Measurements from ENCODE around the gene TMEM255B.
"Not testable (repeated sequence)": the region's sequence is repeated elsewhere in the genome, so short reads cannot be mapped to it uniquely, and the experiment has no call there.

DNA sequence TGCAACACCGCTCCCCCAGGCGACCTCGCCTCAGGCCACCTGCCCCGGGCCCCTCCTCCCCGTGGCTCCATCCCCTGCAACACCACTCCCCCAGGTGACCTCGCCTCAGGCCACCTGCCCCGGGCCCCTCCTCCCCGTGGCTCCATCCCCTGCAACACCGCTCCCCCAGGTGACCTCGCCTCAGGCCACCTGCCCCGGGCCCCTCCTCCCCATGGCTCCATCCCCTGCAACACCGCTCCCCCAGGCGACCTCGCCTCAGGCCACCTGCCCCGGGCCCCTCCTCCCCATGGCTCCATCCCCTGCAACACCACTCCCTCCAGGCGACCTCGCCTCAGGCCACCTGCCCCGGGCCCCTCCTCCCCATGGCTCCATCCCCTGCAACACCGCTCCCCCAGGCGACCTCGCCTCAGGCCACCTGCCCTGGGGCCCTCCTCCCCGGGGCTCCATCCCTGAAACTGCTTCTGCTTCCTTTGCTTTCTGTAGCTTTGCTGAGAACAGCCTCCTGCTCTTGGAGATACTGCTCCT, 71.5 kb downstream of the TMEM255B start:
- TF ChIP-seq CTCF (IDR thresholded peaks at IDR 0.05 in 2 of 3, conservative IDR thresholded peaks at IDR 0.05 in 1 of 3; ENCODE audit: borderline replicate concordance in 1 of 3, insufficient read depth in 1 of 3, low read depth in 2 of 3, low read length in 2 of 3); SIN3A (IDR thresholded peaks at IDR 0.05; ENCODE audit: low read depth); POLR2A (IDR thresholded peaks at IDR 0.05; ENCODE audit: borderline replicate concordance, extremely low read depth, insufficient read depth, insufficient read length); POLR2AphosphoS5 (IDR thresholded peaks at IDR 0.05; ENCODE audit: low read depth, low read length); ELF1 (IDR thresholded peaks at IDR 0.05; ENCODE audit: borderline replicate concordance, low read depth): not testable (repeated sequence)
- TF ChIP-seq, protein P1, sequence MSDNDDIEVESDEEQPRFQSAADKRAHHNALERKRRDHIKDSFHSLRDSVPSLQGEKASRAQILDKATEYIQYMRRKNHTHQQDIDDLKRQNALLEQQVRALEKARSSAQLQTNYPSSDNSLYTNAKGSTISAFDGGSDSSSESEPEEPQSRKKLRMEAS (IDR thresholded peaks at IDR 0.05), result not testable (repeated sequence)
- TF ChIP-seq, protein P2, sequence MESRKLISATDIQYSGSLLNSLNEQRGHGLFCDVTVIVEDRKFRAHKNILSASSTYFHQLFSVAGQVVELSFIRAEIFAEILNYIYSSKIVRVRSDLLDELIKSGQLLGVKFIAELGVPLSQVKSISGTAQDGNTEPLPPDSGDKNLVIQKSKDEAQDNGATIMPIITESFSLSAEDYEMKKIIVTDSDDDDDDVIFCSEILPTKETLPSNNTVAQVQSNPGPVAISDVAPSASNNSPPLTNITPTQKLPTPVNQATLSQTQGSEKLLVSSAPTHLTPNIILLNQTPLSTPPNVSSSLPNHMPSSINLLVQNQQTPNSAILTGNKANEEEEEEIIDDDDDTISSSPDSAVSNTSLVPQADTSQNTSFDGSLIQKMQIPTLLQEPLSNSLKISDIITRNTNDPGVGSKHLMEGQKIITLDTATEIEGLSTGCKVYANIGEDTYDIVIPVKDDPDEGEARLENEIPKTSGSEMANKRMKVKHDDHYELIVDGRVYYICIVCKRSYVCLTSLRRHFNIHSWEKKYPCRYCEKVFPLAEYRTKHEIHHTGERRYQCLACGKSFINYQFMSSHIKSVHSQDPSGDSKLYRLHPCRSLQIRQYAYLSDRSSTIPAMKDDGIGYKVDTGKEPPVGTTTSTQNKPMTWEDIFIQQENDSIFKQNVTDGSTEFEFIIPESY (IDR thresholded peaks at IDR 0.05; ENCODE audit: extremely low read depth, insufficient replicate concordance, low read length), result not testable (repeated sequence)
- TF ChIP-seq, protein P3, sequence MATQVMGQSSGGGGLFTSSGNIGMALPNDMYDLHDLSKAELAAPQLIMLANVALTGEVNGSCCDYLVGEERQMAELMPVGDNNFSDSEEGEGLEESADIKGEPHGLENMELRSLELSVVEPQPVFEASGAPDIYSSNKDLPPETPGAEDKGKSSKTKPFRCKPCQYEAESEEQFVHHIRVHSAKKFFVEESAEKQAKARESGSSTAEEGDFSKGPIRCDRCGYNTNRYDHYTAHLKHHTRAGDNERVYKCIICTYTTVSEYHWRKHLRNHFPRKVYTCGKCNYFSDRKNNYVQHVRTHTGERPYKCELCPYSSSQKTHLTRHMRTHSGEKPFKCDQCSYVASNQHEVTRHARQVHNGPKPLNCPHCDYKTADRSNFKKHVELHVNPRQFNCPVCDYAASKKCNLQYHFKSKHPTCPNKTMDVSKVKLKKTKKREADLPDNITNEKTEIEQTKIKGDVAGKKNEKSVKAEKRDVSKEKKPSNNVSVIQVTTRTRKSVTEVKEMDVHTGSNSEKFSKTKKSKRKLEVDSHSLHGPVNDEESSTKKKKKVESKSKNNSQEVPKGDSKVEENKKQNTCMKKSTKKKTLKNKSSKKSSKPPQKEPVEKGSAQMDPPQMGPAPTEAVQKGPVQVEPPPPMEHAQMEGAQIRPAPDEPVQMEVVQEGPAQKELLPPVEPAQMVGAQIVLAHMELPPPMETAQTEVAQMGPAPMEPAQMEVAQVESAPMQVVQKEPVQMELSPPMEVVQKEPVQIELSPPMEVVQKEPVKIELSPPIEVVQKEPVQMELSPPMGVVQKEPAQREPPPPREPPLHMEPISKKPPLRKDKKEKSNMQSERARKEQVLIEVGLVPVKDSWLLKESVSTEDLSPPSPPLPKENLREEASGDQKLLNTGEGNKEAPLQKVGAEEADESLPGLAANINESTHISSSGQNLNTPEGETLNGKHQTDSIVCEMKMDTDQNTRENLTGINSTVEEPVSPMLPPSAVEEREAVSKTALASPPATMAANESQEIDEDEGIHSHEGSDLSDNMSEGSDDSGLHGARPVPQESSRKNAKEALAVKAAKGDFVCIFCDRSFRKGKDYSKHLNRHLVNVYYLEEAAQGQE (IDR thresholded peaks at IDR 0.05; ENCODE audit: low read depth), result not testable (repeated sequence)
